GM21447 (cell line): ENCODE measurements around the gene NOC2L.

Source experiments
- ATAC-seq: cut with Tn5 transposase; IDR thresholded peaks from one replicate; pipeline ENCODE4 v1.9.1; 2021; ENCODE audit not compliant: unreplicated experiment

NOC2L gene

DNA sequence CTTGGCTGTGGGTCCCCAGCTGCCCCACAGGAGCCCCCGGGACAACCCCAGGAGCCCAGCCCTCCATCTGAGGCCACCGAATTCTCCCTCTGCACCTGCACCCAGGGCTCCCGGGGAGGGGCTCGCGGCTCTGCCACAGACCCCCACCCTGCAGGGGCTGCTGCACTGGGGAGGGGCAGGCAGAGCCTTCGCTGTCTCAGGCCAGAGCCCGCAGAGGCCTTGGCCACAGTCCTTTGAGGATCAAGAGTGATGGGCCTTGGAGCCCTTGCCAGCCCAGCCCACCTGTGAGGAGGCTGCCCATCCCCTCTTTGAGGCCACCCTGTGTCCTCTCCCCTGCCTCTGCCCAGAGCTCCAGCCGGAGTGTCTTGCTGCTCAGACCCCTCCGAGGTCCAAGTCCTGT is 16.3 kb upstream of the NOC2L start:
- no peak for ATAC-seq

DNA sequence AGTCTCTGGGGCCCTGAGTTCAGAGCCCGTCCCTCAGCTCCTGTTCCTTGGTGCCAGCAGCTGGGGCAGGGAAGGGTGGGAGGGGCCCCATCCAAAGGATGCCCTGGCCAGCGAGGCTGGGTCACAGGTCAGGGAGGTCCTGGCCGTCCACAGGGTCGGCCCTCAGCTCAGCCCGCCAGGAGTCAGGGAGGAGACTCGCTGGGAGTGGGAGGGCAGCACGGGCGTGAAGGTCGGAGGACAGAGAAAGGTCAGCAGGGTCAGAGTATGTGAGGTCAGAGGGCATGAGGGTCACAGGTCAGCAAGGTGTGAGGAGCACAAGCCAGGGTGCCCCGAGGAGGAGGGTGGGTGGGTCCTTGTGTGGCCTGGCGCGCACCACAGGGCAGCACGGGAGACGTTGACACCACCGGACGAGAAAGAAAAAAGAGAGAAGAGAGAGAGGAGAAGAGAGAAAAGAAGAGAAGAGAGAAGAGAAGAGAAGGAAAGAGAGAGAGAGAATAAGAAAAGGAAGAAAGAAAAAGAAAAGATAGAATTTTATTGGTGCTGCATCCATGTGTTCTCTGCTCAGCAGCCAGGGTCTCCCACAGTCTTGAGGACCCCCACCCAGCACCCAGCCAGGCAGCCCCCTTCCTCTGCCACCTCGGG is 15.8 kb upstream of the NOC2L start:
- no peak for ATAC-seq

DNA sequence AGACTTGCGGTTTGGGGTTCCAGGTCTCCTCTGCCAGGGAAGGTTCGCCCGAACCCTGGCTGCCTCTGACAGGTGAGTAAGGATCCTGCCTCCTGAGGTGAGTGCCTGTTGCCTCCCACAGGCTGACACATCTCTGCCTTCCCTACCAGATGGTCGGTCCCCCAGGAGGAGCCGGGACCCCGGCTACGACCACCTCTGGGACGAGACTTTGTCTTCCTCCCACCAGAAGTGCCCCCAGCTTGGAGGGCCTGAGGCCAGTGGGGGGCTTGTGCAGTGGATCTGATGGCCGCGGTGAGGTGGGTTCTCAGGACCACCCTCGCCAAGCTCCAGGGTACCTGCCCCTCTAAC is 15.2 kb upstream of the NOC2L start:
- ATAC-seq, result no peak

DNA sequence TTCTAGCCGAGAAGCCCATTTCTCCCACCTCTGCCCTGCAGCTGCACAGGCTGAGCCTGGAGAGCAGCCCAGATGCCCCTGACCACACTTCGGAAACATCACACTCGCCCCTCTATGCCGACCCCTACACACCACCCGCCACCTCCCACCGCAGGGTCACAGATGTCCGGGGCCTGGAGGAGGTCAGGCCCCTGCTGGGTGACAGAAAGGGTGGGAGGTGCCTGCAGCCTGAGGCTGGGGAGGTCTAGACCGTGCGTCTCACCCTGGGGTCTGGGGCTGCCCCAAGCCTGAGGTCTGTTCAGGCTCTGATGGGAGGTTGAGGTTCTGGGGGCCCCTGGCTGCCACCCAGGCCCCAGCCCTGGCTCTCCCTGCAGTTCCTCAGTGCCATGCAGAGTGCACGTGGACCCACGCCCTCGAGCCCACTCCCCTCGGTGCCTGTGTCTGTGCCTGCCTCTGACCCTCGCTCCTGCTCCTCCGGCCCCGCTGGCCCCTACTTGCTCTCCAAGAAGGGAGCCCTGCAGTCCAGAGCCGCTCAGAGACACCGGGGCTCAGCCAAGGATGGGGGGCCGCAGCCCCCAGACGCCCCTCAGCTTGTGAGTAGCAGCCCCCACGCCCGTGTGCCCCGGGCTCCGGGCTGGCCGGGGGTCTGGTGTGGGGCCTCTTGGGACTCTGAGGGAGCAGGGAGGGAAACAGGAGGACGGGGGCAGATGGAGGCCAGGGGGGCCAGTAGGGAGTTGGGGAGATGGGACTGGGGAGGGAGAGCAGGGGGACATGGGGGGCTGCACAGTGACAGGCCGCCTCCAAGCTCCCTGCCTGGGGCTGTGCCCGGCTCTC is 14.6 kb upstream of the NOC2L start:
- no peak for ATAC-seq

DNA sequence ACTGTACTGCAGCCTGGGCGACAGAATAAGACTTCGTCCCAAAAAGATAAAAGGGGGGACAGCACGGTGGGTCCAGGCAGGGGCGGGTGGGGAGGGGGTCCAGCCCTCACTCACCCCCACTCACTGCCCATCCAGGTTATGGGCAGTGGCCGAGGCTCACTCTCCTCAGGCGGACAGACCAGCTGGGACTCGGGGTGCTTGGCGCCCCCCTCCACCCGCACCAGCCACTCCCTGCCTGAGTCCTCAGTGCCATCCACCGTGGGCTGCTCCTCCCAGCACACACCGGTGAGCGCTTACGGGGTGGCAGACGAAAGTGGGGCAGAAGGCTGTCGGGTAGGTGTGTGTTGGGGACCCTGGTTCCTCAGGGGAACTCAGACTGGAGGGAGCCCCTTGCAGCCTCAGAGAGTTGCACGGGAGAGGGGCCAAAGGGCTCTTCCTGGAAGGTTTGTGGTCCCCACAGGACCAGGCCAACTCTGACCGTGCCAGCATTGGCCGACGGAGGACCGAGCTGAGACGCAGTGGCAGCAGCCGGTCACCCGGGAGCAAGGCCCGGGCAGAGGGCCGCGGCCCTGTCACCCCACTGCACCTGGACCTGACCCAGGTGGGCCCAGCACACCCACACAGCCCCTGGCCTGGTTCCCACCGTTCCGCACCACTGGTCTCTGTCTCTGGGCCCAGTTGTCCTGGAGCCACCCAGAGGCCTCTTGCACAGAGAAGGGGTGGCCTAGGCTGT is 13.8 kb upstream of the NOC2L start:
- no peak for ATAC-seq

DNA sequence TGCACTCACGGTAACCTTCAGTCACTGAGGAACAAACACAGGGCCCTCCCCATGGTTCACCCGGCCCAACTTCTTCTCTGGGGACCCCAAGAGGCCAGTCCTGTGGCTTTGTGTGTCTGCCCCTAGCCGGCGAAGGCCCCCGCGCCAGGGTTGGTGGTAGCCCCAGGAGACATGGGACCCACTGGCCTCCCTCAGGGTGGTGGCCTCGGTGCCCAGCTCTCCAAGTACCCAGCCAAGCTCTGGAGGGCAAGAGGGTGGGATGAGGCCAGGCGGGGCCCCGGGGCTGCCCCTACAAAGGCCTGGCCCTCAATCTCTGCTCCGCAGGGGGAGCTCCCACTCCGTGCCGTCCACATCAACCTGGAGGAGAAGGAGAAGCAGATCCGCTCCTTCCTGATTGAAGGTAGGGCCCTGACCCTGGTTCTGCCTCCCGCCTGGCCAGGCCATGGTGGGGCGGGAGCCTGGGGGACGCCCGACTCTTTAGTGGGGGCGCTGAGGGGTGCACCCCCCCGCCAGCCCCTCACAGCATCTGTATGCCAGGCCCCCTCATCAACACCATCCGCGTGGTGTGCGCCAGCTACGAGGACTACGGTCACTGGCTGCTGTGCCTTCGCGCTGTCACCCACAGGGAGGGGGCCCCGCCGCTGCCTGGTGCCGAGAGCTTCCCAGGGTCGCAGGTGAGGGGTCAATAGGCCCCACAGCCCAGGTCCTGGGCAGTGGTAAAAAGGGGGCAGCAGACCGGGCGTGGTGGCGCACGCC is 12.9 kb upstream of the NOC2L start:
- ATAC-seq, result no peak

DNA sequence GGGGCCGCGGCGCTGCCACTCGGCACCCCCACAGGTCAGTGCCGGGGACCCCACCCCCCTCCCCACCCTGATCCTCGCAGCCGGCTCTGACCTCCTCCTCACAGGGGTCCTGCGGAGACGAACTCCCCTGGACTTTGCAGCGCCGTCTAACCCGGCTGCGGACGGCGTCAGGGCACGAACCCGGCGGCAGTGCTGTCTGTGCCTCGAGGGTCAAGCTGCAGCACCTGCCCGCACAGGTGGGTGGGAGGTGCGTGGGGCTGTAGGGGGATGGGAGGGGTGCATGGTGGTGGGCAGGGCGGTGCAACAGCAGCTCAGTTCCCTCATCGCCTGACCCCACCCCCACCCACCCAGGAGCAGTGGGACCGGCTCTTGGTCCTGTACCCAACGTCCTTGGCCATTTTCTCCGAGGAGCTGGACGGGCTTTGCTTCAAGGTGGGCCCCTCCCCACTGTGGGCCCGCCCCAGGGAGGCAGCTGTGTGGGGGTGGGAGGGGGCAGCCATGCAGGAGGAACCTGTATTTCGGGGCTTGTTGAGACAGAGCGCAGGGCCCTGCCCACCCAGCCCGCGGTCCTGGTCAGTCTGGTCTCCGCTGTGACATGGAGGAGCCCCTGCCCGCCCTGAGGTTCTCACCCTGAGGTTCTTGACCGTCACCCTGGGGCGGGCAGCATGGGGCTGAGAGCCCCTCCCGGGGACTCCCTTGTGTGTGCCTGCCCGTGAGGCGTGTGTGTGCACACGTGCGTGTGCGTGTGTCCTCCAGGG is 12.1 kb upstream of the NOC2L start:
- ATAC-seq, result no peak

DNA sequence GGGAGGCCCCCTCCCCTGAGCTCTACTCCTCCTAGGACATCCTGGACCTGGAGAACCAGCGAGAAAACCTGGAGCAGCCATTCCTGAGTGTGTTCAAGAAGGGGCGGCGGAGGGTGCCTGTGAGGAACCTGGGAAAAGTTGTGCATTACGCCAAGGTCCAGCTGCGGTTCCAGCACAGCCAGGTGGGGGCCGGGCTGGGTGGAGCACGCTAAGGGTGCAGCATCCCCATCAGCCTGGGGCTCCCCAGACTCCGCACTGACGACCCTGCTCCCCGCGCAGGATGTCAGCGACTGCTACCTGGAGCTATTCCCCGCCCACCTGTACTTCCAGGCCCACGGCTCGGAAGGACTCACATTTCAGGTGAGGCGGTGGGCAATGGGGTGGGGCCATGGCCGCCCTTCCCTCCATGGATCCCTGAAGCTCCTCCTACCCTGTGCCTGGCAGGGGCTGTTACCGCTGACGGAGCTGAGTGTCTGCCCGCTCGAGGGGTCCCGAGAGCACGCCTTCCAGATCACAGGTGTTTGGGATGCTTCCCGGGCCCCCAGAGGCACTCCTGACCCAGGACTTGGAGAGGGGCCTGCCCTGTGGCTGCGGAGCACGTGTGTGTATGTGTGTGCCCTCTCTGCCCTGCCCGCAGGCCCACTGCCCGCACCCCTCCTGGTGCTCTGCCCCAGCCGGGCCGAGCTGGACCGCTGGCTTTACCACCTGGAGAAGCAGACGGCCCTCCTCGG is 11.4 kb upstream of the NOC2L start:
- ATAC-seq, result no peak

DNA sequence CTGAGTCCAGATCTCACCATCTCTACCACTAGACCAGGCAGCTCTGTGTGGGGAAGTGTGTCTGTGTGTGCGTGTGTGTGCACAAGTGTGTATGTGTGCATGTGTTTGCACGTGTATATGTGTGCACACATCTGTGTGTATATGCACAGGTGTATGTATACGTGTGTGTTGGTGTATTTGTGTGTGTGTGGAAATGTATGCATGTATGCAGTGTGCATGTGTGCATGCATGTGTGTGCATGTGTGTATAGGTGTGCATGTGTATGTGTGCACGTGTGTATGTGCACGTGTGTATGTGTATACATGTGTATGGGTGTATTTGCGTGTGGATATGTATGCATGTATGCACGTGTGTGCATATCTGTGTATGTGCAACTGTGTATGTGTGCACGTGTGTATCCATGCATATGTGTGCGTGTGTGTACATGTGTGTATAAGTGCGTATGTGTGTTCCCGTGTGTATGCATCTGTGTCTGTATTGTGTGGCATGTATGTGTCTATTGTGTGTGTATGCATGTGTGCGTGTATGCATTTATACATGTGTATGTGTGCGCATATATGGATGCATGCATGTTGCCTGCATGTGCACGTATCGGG is 10.3 kb upstream of the NOC2L start:
- no peak for ATAC-seq

DNA sequence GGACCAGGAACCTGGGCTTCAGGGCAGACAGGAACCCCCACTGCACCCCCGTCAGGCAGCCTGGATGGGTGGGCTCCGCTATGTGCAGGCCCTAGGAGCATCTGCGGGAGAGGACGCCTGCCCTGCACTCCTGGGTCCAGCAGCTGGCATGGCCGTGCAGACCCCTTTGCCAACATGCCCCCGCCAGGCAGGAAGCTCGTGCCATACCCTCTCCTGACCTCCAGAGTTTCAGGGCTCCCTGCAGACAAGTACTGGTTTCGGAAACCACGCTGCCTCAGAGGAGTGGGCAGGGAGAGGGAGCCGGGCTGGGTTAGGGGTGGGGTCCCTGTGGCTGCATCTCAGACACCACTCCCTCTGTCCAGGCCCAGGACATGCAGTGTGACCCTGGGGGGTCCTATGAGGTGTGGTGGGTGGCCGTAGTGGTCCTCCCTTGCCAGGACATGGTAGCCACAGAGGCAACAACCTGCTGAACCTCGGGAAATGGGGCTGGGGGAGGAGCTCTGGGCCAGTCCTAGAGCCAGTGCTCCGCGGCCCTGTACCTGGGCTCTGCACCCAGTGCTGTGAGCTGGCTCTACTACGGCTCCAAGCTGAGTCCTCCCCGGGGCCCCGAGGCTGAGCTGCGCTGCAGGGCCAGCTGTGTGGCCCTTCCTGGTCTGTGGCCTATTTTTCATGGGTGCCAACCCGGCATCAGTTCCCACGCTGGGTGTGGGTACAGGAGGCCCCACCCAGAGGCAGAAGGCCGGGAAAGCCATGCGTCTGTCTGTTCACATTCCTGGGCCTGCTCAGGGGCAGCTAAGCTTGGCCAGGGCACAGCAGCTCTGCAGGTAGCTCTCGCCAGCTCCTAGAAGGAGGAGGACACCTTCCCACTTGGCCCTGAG is 8.6 kb upstream of the NOC2L start:
- ATAC-seq, result no peak

DNA sequence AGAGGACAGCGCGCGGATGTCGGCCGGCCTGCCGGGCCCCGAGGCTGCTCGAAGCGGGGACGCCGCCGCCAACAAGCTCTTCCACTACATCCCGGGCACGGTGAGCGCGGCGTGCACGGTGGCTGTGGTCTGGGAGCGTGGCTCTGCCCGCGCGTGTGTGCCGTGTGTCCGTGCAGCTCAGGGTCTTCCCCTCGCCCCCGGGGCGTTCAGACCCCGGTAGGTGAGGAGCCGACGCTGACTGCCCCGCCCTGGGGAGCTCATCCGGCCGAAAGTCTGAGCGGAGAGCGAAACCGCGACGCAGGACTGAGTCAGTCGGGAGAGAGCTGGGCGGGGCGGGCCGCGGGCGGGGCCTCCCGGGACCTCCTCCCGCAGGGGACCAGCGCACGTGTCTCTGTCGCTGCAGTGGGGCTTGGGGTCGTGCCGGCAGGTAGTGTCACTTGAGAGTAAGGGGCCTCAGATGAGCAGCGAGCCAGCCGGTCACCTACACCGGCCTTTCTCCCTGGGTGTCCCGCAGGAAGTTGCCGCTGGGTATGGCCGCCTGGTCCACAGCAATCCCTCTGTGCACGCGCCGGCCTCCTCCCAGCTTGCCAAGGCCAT is 7.7 kb upstream of the NOC2L start:
- peak; percentile 71 for ATAC-seq

DNA sequence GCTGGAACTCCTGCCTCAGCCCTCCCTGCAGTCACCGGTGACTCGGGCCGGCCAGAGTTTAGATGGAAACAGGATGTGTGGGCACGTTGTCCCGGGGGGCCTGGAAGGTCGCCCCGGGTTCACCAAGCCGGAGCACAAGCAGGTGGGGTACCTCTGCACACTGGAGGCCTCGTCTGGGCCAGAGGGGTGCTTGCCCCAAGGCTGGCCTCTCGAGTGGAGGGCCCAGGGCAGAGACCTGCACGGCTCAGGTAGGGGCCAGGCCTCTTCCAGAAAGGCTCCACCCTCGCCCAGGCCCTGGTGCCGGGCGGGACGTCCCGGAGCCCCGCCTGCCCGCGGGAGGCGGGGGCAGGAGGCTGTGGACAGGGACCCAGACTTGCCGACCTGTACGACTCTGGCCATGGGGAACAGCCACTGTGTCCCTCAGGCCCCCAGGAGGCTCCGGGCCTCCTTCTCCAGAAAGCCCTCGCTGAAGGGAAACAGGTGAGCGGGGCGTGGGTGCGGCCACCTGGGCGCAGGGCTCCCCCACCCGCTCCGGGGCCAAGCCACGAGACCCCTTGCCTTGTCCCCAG is 7.2 kb upstream of the NOC2L start, which contains the start of gene PLEKHN1:
PLEKHN1 (plus strand) TSS at position 348 of the 569 bp plus-strand sequence; CDS start at position 398, 50 bp downstream.
- peak; percentile 39 for ATAC-seq

DNA sequence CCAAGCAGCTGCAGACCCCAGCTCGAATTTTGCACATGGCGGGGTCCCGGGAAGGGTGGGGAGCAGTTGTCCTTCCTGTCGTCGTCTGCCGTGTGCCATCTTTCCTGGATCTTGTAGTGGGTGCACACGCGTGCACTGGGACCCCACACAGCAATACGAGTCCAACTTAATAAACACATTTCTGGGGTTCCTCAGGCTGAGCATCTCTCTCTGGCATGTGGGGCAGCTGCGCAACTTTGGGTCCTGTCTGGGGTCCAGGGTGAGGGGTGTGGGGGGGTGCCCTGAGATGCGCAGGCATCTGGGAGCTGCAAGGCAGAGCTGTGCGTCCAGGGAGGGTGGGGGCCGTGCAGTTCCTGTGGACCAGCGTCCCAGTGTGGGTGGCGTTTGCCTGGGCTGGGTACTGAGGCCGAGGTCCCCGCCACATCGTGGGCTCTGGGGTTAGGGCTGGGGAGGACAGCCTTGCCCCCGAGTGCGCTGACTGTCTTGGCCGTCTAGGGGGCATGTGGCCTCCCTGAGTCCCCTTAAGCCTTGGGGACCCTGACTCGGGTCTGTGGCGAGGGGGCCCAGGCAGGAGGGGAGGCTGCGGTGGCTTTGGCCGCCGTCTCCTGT is 6.6 kb upstream of the NOC2L start:
- ATAC-seq, result no peak

DNA sequence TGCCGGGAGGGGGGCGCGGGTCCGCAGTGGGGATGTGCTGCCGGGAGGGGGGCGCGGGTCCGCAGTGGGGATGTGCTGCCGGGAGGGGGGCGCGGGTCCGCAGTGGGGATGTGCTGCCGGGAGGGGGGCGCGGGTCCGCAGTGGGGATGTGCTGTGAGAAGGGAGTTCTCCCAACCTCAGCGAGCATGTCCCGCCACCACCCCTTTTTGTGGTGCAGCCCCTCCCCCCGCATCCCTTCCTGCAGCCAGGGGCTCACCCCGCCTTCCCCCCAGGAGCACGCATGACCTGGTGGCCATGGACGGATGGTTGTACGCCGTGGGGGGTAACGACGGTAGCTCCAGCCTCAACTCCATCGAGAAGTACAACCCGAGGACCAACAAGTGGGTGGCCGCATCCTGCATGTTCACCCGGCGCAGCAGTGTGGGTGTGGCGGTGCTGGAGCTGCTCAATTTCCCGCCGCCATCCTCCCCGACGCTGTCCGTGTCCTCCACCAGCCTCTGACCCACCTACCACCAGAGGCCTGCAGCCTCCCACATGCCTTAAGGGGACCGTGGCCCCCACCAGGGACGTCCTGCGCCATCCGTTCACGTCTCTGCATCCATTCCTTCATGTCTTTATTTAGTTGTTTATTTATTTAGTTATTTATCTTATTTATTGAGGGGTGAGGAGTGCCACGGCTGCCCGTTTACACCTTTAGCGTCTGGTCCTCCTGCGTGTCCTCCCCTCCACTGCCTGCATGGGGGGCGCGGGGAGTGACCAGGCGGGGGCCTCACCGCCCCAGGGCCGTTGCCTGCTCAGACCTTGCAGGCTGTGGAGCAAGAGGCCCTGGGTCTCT is 5.9 kb upstream of the NOC2L start:
- no peak for ATAC-seq

DNA sequence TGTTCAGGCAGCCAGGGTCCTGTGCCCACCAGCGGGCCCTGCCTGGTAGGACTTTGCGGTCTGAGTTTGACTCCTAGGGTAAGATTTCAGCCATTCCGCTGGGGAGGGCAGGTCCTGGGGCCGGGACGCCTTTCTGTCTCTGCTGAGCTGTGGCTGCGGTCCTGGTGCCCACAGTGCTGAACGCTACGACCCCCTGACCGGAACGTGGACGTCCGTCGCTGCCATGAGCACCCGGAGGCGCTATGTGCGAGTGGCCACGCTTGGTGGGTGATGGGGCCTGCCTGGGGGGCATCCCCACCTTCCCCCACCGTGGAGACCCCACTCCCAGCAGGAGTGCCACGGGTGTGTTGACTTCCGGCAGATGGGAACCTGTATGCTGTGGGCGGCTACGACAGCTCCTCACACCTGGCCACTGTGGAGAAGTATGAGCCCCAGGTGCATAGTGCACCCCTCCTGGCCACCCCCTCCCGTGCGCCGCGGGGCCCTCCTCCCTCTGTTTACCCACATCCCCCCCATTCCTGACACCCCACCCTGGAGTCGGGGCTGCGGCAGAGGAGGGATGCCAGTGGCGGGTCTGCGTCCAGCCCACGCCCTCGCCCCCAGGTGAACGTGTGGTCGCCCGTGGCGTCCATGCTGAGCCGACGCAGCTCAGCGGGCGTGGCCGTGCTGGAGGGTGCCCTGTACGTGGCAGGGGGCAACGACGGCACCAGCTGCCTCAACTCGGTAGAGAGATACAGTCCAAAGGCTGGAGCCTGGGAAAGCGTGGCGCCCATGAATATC is 4.9 kb upstream of the NOC2L start:
- no peak for ATAC-seq

DNA sequence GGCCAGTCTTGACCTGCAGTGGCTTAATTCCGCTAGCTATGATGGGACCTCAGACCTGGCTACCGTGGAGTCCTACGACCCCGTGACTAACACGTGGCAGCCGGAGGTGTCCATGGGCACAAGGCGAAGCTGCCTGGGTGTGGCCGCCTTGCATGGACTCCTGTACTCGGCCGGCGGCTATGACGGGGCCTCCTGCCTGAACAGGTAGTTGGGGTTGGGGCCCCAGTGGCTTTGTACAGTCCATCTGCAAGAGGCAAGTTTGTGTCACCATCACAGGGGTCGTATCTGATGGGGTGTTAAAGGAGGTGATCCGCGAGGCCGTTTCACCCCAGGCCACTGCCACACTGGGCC is 4.2 kb upstream of the NOC2L start:
- no peak for ATAC-seq
